HEK293T (cell line): ENCODE measurements around the gene IL6.

ENCODE experiments used
- FOXA1 ChIP-seq: fragments of 450-650 bp; IDR thresholded peaks from 2 replicates; pipeline ENCODE4 v1.6.1; 2016; ENCODE audit warnings: mild to moderate bottlenecking
- FOXK2 ChIP-seq: fragments of 450-650 bp; IDR thresholded peaks from 2 replicates; pipeline ENCODE4 v1.6.1; 2016; ENCODE audit warnings: mild to moderate bottlenecking

DNA sequence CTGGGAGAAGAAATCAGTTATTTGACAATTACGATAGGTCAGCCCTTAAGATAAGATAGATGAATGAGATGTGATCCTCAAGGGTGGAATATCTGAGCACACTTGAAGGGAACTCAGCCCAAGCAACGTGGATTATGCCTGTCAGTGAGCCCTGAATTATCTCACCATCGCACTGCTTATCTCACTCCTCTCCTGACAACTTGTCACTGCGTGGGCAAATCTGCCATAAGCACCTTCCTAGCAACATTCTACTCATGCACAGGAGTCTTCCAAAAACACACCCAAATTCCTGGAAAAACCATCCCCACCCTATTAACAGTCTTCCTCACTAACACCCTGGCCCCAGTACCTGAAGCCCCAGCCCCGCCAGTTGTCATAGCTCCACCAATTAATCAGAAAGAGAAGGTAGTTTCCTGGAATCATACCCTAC, 46.5 kb upstream of the IL6 start:
- TF ChIP-seq FOXK2: no peak
- TF ChIP-seq FOXA1: no peak
